GM21825 (cell line): ENCODE results near the gene RNASEH2A.

Experiments used
- ATAC-seq: cut with Tn5 transposase; IDR thresholded peaks from one replicate; pipeline ENCODE4 v1.9.1; 2021; ENCODE audit warnings: mild to moderate bottlenecking, moderate library complexity; ENCODE audit not compliant: unreplicated experiment

RNASEH2A gene

DNA sequence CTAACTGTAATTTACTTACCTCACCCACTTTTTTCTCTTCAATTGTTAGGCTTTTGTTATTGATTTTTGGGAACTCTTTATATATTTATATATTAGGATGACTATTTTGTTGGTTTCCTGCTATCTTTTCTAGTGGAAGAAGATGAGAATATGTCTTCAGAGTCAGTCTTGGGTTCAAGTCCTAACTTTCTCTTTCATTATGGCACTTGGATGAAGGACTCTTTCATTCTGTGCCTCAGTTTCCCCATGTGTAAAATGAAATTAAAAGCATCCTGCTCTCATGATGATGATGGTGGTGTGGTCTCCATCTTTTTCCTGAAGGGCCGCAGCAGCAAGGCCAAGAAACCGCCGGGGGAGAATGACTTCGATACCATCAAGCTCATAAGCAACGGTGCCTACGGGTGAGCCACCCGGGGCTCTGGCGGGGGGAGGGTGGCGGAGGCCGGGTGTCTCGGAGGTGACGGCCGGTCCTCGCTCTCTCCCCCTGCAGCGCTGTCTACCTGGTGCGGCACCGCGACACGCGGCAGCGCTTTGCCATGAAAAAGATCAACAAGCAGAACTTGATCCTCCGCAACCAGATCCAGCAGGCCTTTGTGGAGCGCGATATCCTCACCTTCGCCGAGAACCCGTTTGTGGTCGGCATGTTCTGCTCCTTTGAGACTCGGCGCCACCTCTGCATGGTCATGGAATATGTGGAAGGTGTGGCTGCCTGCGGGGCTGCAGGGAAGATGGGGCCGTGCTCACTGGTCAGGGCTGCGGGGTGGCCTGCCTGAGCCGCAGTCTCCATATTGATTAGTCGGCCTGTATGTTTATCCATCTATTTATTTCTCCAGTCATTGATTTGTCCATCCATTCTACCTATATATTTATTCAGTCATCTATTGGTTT is 51.9 kb downstream of the RNASEH2A start:
- ATAC-seq = no peak

DNA sequence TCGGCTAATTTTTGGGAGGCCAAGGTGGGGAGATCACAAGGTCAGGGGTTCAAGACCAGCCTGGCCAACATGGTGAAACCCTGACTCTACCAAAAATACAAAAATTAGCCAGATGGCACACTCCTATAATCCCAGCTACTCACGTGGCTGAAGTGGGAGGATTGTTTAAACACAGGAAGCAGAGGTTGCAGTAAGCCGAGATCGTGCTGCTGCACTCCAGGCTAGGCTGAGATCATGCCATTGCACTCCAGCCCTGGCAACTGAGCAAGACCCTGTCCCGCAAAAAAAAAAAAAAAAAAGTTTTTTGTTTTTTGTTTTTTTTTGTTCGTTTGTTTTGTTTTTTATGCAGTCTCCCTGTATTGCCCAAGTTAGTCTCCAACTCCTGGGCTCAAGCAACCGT is 53.2 kb downstream of the RNASEH2A start:
- ATAC-seq = no peak
